ENCODE results near the gene TCOF1. TPM values are rescaled to one million over a fixed set of nuclear protein-coding genes. Genes with fewer than 3 reads are reported as not detected.
"Not testable (repeated sequence)": the region's sequence is repeated elsewhere in the genome, so short reads cannot be mapped to it uniquely, and the experiment has no call there.

The TCOF1 gene
- total RNA-seq, 2 experiments from 2014 or later, result 138 to 140 TPM

DNA sequence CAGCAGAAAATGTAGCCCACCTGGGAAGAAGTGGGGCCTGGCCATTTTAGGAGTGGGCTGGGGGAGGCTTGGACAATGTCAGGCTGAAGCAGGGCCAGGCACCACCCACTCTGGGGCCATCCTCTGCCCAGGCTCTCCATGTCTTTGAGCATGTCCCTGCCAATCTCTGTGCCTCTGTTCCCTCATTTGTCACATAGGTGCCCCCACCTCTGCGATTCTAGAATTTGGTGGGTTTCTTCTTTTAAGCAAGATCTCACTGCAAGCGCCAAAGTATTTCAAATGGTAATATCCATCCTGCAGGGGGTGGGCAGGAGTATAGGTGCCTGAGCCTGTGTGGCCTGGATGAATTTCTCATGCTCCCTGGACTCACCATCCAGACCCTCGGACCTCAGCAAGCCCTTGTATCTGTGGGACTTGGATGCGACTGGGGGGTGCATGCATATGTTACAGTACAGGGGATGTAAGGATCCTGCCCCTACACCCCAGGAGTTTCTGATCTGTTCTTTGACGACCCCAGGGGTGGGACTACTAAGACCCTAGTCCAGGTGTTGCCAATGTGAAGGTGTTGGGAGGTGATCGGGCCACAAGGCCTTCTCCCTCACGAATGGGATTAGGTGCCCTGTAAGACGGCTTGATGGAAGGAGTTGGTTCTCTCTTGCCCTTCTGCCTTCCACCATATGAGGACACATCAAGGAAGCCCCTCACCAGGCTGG, 50.9 kb downstream of the TCOF1 start:
- no peaks in the 10 kb centered on the region for H3K9me3 Mint-ChIP-seq
- peak overlapping the region; percentile 32 for H3K4me3 Mint-ChIP-seq
- H3K27me3 Mint-ChIP-seq, result no peaks in the 10 kb centered on the region
- no peak for DNase-seq
- peaks cover 23% of the 10 kb centered on the region for H3K36me3 Mint-ChIP-seq
- no peak overlapping the region for H3K27ac Mint-ChIP-seq
- H3K4me1 Mint-ChIP-seq, result peaks cover 33% of the 10 kb centered on the region

DNA sequence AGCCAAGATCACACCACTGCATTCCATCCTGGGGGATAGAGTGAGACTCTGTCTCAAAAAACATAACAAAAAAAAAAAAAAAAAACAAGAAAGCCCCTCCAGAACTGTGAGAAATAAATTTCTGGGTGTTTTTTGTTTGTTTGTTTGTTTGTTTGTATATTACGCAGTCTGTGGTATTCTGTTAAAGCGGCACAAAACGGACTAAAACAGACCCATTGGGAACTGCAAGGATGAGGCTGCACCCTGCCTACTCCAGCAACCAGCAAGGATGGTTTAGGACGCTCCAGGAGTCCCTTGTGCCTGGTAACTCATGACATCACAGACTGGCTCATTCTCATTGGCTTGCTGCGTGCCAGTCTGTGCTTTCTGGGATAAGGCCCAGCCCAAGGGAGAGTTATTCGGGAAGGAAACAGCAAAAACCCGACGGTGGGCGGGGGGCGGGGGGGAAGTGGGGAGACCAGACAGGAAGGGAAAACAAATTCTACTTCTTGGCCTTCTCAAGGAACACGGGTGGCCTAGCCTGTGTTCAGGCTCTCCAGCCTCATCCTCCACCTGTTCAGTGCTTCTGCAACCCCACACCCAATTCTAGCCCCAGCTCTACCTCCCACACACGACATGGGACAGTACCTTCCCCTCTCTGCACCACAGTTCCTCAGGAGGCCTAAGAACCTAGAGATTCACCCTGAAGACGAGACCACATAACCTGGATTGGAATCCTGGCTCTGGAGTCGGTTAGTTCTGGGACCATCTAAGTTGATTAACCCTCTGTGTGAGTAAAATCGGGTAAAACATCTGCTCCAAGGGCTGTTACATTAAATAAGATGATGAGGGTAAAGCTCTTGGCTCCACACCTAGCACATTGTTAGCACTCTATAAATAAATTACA, 52.4 kb downstream of the TCOF1 start:
- DNase-seq, result peak; percentile 26
- peaks cover 19% of the 10 kb centered on the region for H3K36me3 Mint-ChIP-seq
- H3K4me3 Mint-ChIP-seq, result peak overlapping the region; percentile 93
- H3K4me1 Mint-ChIP-seq, result peaks cover 37% of the 10 kb centered on the region
- no peaks in the 10 kb centered on the region for H3K9me3 Mint-ChIP-seq
- H3K27ac Mint-ChIP-seq, result peak overlapping the region; percentile 98
- H3K27me3 Mint-ChIP-seq, result no peaks in the 10 kb centered on the region

DNA sequence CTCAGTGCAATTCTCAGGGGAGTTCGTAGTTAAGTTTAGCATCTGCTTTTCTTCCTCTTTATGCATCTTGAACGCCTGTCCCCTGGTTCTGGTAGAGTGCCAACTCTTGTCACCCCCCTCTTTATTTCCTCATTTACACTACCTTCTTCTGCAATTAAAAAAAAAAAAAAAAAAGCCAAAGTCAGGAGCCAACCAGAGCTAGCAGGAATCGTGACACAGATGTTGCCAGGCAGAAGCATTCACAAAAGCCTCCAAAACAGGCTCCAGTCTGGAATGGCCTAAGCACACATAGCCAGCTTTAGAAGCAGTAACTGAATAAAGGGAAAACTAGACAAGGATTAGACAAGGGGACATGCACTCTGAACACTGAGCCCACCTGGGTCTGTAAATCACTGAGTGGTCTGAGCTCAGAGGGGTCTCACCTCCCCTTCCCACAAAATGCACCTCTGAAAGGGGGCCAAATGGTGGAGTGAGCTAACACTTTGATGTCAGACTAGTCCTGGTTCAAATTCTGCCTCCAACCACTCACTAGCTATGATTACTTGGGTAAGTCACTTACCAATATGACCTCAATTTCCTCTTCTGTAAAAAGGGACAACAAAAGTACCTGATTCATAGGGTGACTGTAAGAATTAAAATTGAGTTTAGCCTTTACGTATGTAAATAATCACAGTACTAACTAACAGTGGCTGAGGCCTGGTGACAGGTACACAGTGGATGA, 53.2 kb downstream of the TCOF1 start:
- Mint-ChIP-seq H3K4me1 (peaks cover 37% of the 10 kb centered on the region), H3K27me3 (no peaks in the 10 kb centered on the region), H3K36me3 (peaks cover 19% of the 10 kb centered on the region), H3K27ac (peak overlapping the region; percentile 98), H3K4me3 (peak overlapping the region; percentile 93), H3K9me3 (no peaks in the 10 kb centered on the region)
- peak; percentile 34 for DNase-seq

DNA sequence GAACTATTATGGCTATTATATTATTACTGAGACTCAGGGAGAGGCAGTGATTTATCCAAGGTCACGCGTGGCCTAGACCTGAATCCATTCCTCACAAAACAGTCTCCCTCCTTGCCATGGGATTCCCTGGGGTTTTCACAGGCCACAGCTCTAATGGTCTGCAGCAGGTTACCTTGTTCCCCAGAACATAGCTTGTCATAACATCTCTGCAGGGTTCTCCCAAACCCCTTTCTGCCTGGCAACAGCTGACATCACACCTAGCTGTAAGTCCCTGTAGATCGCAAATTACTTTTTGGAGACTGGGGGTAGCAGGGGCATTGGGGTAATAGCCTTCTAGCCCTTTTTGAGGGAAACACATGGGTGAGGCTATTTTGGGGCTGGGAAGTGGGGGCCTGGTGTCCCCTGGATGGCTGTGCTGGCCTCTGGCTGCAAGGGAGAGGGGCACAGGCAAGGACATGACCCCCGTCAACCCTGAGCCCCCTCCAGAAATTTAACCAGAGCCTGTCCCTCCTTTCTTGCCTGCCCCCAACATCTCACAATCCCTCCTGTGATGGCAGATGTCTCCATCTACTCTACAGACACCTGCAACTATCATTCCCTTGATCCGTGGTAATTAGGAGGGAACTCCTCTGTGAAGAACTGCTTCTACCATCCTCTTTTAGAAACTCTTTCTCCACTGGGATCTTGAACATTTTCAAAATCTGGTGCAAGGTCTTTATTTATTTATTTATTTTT, 53.9 kb downstream of the TCOF1 start:
- peak; percentile 67 for DNase-seq
- Mint-ChIP-seq H3K4me1 (peaks cover 37% of the 10 kb centered on the region), H3K27ac (peak overlapping the region; percentile 98), H3K9me3 (no peaks in the 10 kb centered on the region), H3K36me3 (peaks cover 14% of the 10 kb centered on the region), H3K4me3 (peak overlapping the region; percentile 93), H3K27me3 (no peaks in the 10 kb centered on the region)

DNA sequence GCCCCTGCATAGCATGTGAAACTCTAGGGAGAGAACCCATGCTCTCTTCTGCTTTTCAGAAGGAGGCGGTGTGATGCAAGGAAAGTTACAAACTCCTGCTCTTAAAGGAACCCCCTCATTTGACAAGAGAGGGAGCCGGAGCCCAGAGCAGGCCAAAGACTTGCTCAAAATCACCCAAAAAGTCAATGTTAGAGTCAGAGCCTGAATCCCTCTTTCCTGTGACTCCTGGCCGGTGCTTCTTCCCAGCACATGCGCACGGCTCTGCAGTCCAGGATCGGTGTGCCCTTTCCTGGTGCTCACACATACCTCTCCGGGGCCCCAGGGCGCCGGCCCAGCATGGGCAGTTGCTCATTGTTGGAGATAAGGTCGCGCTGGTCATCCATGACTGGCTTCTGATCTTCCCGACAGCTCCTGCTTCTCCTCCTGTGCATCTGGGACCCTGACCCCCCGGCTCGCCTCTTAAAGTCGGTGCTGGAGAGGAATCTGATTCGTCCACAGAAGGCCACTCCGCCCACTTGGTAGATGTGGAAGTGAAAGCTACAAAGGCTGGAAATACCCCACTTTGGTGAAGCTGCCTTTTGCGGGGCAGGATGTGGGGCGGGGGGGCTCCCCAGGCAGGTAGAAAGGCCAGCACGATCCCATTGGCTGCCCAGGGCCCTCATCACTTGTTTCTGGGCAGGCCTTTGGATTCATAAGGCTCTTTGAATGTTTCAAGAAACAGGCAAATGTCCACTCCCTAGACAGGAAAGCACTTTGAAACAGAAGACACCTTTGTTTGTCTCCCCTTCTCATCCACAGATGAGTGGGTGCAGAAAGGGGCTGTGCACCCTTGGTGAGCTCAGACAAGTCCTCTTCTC, 55.0 kb downstream of the TCOF1 start, which contains the start of gene CD74:
CD74 (minus strand) TSS at position 592 of the 857 bp plus-strand sequence; CDS start at position 431, 161 bp downstream.
- H3K4me3 Mint-ChIP-seq, result peak within 1 kb of the TSS; percentile 93
- H3K9me3 Mint-ChIP-seq, result no peaks in the 10 kb centered on the region
- peaks cover 14% of the 10 kb centered on the region for H3K36me3 Mint-ChIP-seq
- peaks cover 37% of the 10 kb centered on the region for H3K4me1 Mint-ChIP-seq
- peak within 1 kb of the TSS; percentile 98 for H3K27ac Mint-ChIP-seq
- H3K27me3 Mint-ChIP-seq, result no peaks in the 10 kb centered on the region
- DNase-seq, result peak; percentile 91

DNA sequence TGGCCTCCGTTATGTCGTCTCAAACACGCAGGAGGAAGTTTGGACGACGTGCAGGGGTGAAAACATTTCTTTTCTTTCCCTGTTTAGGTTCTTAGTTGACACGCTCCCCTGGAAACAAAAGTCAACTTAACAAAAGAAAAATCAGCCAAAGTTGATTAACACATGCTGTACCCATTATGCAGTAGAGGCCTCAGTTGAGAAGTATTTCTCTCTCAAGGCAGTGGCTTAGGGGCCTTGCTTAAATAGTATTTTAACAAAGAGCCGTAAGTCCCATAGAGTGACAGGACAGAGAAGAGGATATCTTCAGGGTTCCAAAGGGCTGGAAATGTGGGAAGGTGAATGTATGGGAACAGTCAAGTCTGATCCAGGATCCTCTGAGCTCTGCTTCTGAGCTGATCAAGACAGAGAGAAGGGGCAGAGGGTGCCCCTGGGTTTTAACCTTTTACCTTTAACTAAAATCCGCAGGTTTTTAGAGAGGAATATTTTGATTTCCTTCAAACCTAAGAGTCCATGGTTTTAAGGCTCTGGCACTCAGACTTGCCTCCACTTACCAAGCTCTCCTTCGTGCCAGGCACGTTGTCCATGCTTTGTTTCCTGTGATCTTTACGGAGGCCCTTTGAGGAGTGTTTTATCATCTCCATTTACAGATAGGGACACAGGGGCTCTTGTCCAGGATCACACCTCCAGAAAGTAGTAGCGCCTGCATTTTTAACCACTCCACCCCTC, 55.8 kb downstream of the TCOF1 start:
- no peak for DNase-seq
- peak overlapping the region; percentile 98 for H3K27ac Mint-ChIP-seq
- H3K4me3 Mint-ChIP-seq, result peak overlapping the region; percentile 93
- no peaks in the 10 kb centered on the region for H3K9me3 Mint-ChIP-seq
- H3K36me3 Mint-ChIP-seq, result peaks cover 14% of the 10 kb centered on the region
- H3K4me1 Mint-ChIP-seq, result peaks cover 37% of the 10 kb centered on the region
- H3K27me3 Mint-ChIP-seq, result no peaks in the 10 kb centered on the region

DNA sequence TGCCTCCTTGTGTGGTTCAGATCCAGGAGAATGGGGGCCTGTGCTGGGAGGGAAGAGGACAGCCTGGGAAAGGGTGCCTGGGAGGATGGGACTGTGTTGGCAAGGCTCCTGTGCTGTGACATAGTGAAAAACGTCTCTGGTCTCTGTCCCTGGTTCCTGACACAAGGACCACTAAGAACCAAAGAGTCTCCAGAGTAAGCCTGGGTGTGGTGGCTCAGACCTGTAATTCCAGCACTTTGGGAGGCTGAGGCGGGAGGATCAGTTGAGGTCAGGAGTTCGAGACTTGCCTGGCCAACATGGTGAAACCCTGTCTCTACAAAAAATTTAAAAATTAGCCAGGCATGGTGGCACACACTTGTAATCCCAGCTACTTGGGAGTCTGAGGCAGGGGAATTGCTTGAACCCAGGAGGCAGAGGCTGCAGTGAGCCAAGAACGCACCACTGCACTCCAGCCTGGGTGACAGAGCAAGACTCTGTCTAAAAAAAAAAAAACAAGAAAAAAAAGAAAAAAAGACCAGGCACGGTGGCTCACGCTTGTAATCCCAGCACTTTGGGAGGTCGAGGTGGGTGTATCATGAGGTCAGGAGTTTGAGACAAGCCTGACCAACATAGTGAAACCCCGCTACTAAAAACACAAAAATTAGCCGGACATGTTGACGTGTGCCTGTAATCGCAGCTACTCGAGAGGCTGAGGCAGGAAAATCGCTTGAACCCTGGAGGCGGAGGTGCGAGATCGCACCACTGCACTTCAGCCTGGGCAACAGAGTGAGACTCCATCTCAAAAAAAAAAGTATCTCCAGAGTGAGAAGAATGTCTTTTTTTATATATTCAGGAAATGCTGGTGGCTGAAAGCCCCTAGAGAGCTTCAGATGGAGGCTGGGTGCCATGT, 56.6 kb downstream of the TCOF1 start:
- DNase-seq, H3K9me3 Mint-ChIP-seq, H3K4me3 Mint-ChIP-seq, H3K27me3 Mint-ChIP-seq: not testable (repeated sequence)
- H3K4me1 Mint-ChIP-seq, result peaks cover 35% of the 10 kb centered on the region
- peaks cover 14% of the 10 kb centered on the region for H3K36me3 Mint-ChIP-seq
- peak overlapping the region; percentile 98 for H3K27ac Mint-ChIP-seq

DNA sequence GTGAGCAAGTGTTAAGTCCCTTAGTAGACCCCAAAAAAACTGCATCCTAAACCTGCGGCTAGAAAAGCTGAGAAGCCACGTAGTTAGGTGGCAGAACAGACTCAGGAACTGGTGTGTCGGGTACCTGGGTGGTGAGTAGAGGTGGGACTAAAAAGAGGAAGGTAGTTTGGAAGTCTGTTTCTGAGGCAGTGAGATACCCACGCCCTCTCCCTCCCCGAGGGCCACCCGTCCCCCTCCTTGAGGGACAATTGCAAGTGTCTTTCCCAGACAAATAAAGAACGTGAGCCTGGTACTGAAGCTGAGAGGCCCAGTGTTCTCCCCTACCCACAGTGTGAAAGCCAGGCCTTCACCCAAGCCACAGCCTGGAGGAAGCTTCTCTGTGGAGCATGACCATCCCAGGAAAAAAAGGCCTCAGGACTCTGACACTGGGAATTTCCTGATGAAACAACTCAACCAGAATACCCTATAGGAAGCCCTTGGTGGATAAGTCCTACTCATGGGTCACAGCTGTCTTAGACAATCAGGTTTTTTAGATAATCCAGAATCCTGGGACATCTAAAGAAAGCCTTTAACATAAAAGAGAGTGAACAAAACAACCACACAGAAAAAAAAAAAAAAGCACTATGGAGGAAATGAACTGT, 62.3 kb downstream of the TCOF1 start:
- no peaks in the 10 kb centered on the region for H3K36me3 Mint-ChIP-seq
- no peak for DNase-seq
- no peak overlapping the region for H3K4me3 Mint-ChIP-seq
- H3K9me3 Mint-ChIP-seq, result no peaks in the 10 kb centered on the region
- H3K4me1 Mint-ChIP-seq, result peaks cover 12% of the 10 kb centered on the region
- peak overlapping the region; percentile 17 for H3K27ac Mint-ChIP-seq
- no peaks in the 10 kb centered on the region for H3K27me3 Mint-ChIP-seq

DNA sequence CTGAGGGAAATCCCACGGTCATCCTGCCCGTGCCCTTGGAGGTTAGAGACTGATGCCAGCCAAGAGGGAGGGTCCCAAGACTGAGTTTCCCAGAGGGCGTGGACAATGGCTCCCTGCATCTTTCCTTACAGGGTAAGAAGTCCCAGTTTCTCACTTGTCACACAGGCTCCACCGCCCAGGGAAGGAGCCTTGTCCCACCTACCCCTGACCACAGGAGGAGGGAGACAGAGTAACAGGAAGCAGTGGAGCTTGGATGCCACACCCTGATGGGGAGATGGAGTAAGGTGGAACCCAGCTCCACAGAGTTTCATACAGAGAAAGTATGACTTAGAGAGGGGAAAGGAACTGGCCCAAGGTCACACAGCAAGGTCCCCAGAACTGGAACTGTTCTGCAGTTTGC, 64.6 kb downstream of the TCOF1 start:
- Mint-ChIP-seq H3K4me1 (peaks cover 12% of the 10 kb centered on the region), H3K27me3 (no peaks in the 10 kb centered on the region), H3K9me3 (no peaks in the 10 kb centered on the region), H3K36me3 (no peaks in the 10 kb centered on the region), H3K27ac (no peak overlapping the region), H3K4me3 (no peak overlapping the region)
- no peak for DNase-seq

DNA sequence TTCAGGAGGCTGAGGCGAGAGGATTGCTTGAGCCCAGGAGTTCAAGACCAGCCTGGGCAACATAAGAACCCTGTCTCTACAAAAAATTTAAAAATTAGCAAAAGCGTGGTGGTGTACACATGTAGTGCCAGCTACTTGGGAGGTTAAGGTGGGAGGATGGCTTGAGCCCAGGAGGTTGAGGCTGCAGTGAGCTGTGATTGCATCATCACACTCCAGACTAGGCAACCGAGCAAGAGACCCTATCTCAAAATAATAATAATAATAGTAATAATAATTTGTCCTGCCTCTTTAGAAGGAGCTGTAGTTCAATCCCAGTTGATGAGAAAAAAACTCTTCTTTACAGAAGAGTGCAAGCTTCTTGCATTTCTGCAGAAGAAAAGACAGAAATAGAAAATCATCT, 65.3 kb downstream of the TCOF1 start:
- H3K4me1 Mint-ChIP-seq, result peaks cover 12% of the 10 kb centered on the region
- H3K27ac Mint-ChIP-seq, result no peak overlapping the region
- no peak overlapping the region for H3K4me3 Mint-ChIP-seq
- H3K36me3 Mint-ChIP-seq, result no peaks in the 10 kb centered on the region
- no peaks in the 10 kb centered on the region for H3K27me3 Mint-ChIP-seq
- no peak for DNase-seq
- no peaks in the 10 kb centered on the region for H3K9me3 Mint-ChIP-seq

DNA sequence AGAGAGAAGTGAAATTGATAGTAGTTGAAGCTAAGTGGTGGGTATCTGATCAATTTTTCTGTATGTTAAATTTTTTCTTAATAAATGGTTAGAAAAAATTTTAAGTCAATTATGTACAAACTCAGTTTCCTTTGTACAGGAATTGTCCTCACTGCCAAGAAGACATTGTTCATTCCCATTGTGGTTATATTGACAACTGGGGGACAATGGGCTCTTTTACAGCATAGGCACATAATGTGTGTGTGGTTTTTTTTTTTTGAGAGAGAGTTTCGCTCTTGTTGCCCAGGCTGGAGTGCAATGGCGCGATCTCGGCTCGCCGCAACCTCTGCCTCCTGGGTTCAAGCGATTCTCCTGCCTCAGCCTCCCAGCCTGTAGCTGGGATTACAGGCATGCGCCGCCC, 68.7 kb downstream of the TCOF1 start:
- H3K27me3 Mint-ChIP-seq, H3K4me1 Mint-ChIP-seq, DNase-seq, H3K9me3 Mint-ChIP-seq, H3K4me3 Mint-ChIP-seq, H3K27ac Mint-ChIP-seq, H3K36me3 Mint-ChIP-seq: not testable (repeated sequence)
